Immature natural killer cell (primary cell): ENCODE results near the gene TULP1. TPM values are rescaled to one million over a fixed set of nuclear protein-coding genes. Genes with fewer than 3 reads are reported as not detected.
"Not testable (repeated sequence)": the region's sequence is repeated elsewhere in the genome, so short reads cannot be mapped to it uniquely, and the experiment has no call there.

Source experiments
- DNase-seq, 3 donors: peaks; one replicate each; pipeline ENCODE4 v3.0.0; 2022; ENCODE audit warnings: mixed read lengths in 1 of 3
- H3K27ac Mint-ChIP-seq, 6 donors: one replicate each; pipeline ENCODE4 v1.8.0; 2020; ENCODE audit warnings: mixed read lengths in 6 of 6, mild to moderate bottlenecking in 5 of 6, inconsistent platforms in 4 of 6, moderate library complexity in 3 of 6
- H3K27me3 Mint-ChIP-seq, 3 donors: one replicate each; pipeline ENCODE4 v1.8.0; 2020 to 2021; ENCODE audit warnings: low read depth in 3 of 3, mild to moderate bottlenecking in 3 of 3, mixed read lengths in 3 of 3, moderate library complexity in 3 of 3, inconsistent platforms in 1 of 3
- H3K36me3 Mint-ChIP-seq, 3 donors: one replicate each; pipeline ENCODE4 v1.8.0; 2020; ENCODE audit warnings: mixed read lengths in 3 of 3, inconsistent platforms in 2 of 3, mild to moderate bottlenecking in 2 of 3
- H3K4me1 Mint-ChIP-seq, 2 donors: one replicate each; pipeline ENCODE4 v1.8.0; 2020; ENCODE audit warnings: inconsistent platforms in 2 of 2, mild to moderate bottlenecking in 2 of 2, mixed read lengths in 2 of 2, moderate library complexity in 1 of 2
- H3K4me3 Mint-ChIP-seq, 5 donors: one replicate each; pipeline ENCODE4 v1.8.0; 2020; ENCODE audit warnings: mild to moderate bottlenecking in 5 of 5, mixed read lengths in 5 of 5, inconsistent platforms in 3 of 5, moderate library complexity in 3 of 5
- H3K9me3 Mint-ChIP-seq, 6 donors: one replicate each; pipeline ENCODE4 v1.8.0; 2020; ENCODE audit warnings: mild to moderate bottlenecking in 6 of 6, mixed read lengths in 6 of 6, inconsistent platforms in 4 of 6, moderate library complexity in 3 of 6
- polyA plus RNA-seq, 3 donors: library from polyadenylated mRNA; unstranded; fragments of 300-500 nt; fragmentation: Illumina TruSeq; gene quantifications; one replicate each; pipeline ENCODE4 v1.2.3, GENCODE V29; 2021

Gene TULP1
- polyA plus RNA-seq, 3 donors from 2014 or later, result not detected

DNA sequence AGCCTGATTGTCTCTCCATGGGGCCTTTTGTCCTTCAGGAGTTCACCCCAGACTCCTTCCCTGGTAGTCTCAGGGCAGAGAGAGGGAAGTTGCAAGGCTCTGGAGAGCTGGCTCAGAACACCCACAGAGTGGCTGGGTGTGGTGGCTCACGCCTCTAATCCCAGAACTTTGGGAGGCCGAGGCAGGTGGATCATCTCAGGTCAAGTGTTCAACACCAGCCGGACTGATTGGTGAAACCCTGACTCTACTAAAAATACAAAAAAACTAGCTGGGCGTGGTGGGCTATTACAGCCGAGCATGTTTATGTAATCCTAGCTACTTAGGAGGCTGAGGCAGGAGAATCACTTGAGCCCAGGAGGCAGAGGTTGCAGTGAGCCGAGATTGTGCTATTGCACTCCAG is 23.2 kb upstream of the TULP1 start:
- not testable (repeated sequence) for H3K9me3 Mint-ChIP-seq, H3K4me3 Mint-ChIP-seq, H3K4me1 Mint-ChIP-seq, H3K36me3 Mint-ChIP-seq, H3K27ac Mint-ChIP-seq, DNase-seq
- H3K27me3 Mint-ChIP-seq, result peaks cover 2 to 11% (median 5%) of the 10 kb centered on the region in 3 donors

DNA sequence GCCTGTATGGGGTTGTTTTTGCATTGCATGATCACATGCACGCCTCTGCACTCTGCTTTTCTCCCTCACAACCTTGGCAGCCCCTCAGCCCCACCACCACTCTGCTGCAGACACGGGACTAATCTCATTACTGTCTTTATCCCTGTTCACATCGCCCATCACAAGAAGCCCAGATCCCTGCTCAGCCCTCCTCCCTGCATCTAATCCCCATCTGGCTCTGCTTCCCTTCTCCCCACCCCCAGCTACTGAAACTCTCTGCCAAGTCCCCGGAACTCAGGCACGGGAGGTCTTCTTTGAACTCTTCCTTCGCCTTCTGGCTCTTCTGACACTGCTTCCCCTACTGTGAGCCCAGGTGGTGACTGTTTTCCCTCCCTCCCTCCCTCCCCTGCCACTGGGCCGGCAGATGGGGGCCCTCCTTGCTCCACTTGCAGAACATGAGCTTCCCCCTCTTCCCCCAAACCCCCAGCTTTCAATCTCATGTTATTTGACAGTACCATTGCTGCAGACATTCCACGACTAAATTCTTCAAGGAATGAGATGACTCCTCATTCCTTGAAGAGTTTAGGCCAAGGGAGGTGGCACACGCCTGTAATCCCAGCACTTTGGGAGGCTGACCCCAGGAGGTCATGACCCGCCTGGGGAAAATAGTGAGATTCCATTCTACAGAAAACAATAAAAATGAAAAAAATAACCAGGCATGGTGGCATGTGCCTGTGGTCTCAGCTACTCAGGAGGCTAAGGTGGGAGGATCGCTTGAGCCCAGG is 21.9 kb upstream of the TULP1 start:
- Mint-ChIP-seq H3K36me3 (no peaks in the 10 kb centered on the region), H3K27me3 (peaks cover 2 to 11% (median 5%) of the 10 kb centered on the region in 3 donors), H3K27ac (no peak overlapping the region), H3K4me3 (no peak overlapping the region), H3K4me1 (no peaks in the 10 kb centered on the region), H3K9me3 (no peaks in the 10 kb centered on the region)
- DNase-seq, result no peak

DNA sequence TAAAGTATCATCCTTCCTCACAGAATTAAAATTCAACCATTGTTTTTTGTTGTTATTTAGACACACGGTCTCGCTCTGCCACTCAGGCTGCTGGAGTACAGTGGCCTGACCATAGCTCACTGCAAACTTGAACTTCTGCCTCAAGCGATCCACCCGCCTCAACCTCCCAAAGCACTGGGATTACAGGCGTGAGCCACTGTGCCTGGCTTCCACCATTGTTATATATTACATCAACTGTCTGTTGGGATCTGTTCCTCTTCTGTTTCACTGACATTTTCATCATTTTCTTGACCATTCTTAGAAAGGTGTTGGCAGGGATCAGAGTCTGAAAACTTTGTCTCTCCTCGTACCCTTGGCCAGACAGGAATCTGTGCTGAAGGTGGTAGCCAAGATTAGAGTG is 21.3 kb upstream of the TULP1 start:
- DNase-seq, result no peak
- Mint-ChIP-seq H3K36me3 (no peaks in the 10 kb centered on the region), H3K4me3 (no peak overlapping the region), H3K9me3 (no peaks in the 10 kb centered on the region), H3K27ac (no peak overlapping the region), H3K4me1 (peaks cover 0 to 4% of the 10 kb centered on the region in 2 donors), H3K27me3 (peaks cover 2 to 11% (median 5%) of the 10 kb centered on the region in 3 donors)

DNA sequence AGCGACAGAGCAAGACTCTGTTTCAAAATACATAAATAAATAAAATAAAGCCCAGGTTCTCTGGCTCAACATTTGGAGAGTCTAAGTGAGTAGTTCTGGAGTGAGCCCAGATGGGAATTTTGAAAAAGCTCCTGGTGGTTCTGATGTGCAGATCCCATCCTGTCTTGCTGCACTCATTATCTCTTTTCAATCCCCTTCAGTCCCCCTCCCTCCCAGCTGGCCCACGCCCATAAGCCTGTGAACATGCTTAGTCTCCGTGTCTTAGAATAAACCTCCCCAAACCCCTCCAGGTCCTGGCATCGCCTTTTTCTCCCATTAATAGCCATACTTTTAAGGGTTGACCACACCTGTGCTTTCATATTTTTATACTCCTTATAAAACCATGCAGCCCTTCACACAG is 19.4 kb upstream of the TULP1 start:
- DNase-seq, result no peak
- peaks cover 0 to 11% (median 3%) of the 10 kb centered on the region in 3 donors for H3K27me3 Mint-ChIP-seq
- H3K9me3 Mint-ChIP-seq, result no peaks in the 10 kb centered on the region
- H3K27ac Mint-ChIP-seq, result no peak overlapping the region
- H3K4me1 Mint-ChIP-seq, result peaks cover 7 to 9% of the 10 kb centered on the region in 2 donors
- H3K4me3 Mint-ChIP-seq, result no peak overlapping the region
- H3K36me3 Mint-ChIP-seq, result no peaks in the 10 kb centered on the region

DNA sequence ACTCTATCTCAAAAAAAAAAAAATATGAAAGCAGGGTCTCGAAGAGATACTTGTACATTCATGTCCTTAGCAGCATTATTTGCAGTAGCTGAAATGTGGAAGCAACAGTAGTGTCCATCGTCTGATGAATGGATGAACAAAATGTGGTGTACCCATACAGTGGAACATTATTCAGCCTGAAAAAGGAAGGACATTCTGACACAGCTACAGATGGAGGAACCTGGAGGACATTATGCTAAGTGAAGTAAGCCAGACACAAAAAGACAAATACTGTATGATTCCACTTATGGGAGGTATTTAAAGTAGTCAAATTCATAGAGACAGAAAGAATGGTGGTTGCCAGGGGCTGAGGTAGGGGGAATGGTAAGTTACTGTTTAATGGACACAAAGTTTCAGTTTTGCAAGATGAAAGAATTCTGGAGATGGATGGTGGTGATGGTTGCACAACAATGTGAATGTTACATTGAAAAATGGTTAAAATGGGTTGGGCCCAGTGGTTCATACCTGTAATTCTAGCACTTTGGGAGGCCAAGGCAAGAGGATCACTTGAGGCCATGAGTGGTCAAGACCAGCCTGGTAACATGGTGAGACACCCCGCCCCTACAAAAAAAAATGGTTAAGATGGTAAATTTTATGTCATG is 11.8 kb upstream of the TULP1 start:
- Mint-ChIP-seq H3K9me3 (no peaks in the 10 kb centered on the region), H3K4me1 (peaks cover 49 to 52% of the 10 kb centered on the region in 2 donors), H3K36me3 (no peaks in the 10 kb centered on the region), H3K27me3 (peaks cover 7 to 16% (median 15%) of the 10 kb centered on the region in 3 donors), H3K27ac (peak overlapping the region in 5 of 6 donors; percentile 77 to 93 (median 90)), H3K4me3 (peak overlapping the region in 3 of 5 donors; percentile 1 to 86 (median 79))
- DNase-seq, result peak in 1 of 3 donors; percentile 8

DNA sequence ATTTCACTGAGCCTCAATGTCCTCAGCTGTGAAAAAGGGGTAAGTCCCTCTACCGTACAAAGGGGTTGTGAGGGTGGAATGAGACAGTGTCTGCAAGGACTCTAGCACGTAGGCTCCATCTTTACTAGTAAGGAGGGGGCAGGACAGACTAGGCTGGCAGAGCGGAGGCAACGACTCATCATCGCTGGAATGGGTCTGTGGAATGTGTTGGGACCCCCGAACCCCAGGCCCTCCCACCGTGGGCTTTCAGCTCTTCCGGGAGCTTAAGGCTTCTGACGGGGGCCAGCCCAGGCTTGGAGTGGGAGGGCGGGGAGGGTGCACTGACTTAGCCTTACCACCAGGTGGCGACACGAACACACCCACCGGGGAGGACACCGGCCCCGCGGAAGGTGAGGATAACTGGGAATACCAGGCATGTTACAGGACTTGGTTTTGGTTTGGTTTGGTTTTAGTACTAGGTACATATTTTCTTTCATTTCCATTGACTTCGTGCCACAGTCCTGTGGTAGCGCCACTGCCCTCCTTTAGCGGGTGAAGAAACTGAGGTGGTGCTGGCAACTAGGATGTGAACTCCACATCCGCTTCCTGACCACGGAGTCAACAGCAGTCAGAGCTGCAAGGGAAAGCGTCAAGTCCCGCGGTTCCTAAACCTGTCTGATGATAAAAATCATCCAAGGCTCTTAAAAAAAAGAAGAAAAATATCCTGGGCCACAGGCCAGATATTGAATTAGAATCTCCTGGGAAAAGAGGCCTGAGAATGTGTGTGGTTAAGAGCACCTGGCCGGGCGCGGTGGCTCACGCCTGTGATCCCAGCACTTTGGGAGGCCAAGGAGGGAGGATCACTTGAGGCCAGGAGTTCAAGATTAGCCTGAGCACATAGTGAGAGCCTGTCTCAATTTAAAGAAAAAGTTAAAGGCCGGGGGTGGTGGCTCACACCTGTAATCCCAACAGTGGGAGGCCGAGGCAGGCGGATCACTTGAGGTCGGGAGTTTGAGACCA is 10.3 kb upstream of the TULP1 start:
- H3K9me3 Mint-ChIP-seq, result no peaks in the 10 kb centered on the region
- H3K4me1 Mint-ChIP-seq, result peaks cover 43 to 48% of the 10 kb centered on the region in 2 donors
- peak overlapping the region; percentile 79 to 93 (median 87) for H3K27ac Mint-ChIP-seq
- peak overlapping the region; percentile 71 to 86 (median 79) for H3K4me3 Mint-ChIP-seq
- no peaks in the 10 kb centered on the region for H3K36me3 Mint-ChIP-seq
- DNase-seq, result peak; percentile 86 to 88 (median 87)
- peaks cover 9 to 16% (median 15%) of the 10 kb centered on the region in 3 donors for H3K27me3 Mint-ChIP-seq

DNA sequence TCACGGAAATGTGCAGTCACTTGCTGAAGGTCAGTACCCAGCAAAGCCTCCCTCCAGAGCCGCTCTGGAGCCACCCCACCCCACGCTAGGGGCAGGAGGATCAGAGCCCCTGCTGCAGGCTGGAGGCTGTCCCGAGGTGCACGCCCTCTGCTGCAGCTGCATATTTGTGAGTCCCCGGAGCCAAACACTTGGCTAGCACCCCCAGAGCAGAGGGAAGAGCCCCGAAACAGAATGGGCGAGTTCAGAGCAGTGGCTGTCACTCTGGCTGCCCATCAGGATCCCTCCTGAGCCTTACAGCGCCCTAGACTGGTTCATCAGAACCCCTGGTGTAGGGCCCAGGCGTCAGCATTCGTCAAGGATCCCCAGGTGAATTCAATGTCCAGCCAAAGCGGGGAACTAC is 9.5 kb upstream of the TULP1 start:
- Mint-ChIP-seq H3K36me3 (no peaks in the 10 kb centered on the region), H3K4me1 (peaks cover 42 to 44% of the 10 kb centered on the region in 2 donors), H3K27ac (peak overlapping the region in 3 of 6 donors; percentile 8 to 75 (median 45)), H3K4me3 (peak overlapping the region; percentile 71 to 86 (median 79)), H3K9me3 (no peaks in the 10 kb centered on the region), H3K27me3 (peaks cover 9 to 16% (median 15%) of the 10 kb centered on the region in 3 donors)
- no peak for DNase-seq

DNA sequence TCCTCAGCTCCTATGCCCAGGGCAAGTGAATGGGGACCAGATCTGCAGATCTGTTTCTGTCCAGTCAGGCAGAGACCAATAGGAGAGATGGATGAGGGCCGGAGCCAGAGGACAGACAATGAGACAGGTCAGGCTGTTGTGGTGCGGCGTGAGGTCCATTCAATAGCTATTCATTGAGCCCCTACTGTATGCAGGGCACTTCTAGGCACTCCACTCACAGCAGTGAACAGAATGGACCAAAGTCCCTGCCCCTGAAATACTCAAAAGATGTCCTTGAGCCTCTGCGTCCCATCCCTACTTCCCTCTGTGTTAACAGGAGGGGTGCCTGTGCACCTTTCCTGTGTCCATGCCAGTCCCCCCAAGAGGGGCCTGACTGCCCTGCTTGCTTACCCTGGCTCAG is 8.5 kb upstream of the TULP1 start:
- Mint-ChIP-seq H3K36me3 (no peaks in the 10 kb centered on the region), H3K4me1 (peaks cover 42 to 44% of the 10 kb centered on the region in 2 donors), H3K27ac (peak overlapping the region in 1 of 6 donors; percentile 40), H3K27me3 (peaks cover 12 to 15% (median 15%) of the 10 kb centered on the region in 3 donors), H3K4me3 (peak overlapping the region in 3 of 5 donors; percentile 10 to 86 (median 21)), H3K9me3 (no peaks in the 10 kb centered on the region)
- DNase-seq, result no peak

DNA sequence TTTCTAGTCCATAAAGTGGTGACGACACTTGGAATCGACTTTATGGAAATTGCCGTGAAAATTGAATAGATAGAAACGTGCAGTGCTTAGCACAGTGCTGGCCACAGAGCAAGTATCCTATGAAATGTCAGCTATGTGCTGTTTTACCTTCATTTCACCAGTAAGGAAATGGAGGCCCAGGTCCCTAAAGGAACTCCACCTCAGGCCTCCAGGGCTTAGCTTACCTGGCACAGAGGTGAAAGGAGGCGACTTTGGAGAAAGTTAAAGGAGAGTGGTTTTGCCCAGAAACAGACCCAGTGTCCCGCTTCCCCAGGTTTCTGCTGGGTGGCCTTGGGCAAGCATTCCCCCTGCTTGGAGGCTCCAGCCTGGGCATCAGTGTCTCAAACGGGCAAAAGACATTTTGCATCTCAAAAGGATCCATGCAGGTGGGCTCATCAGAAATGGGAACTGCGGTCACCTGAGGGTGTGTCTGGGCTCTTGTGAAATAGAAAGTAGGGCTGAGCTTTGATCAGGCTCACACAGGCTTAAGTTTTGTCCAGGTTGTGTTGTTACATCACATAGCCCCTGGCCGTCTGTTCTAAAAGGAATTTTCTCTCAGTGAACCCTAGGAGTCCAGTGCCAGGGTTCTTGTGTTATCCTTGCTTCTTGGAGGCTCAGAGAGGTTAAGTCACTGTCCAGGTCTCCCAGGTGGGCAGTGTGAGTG is 6.8 kb upstream of the TULP1 start:
- DNase-seq, result no peak
- Mint-ChIP-seq H3K36me3 (no peaks in the 10 kb centered on the region), H3K27ac (no peak overlapping the region), H3K4me3 (no peak overlapping the region), H3K9me3 (no peaks in the 10 kb centered on the region), H3K27me3 (peaks cover 10 to 12% (median 11%) of the 10 kb centered on the region in 3 donors), H3K4me1 (peaks cover 37% of the 10 kb centered on the region in 2 donors)

DNA sequence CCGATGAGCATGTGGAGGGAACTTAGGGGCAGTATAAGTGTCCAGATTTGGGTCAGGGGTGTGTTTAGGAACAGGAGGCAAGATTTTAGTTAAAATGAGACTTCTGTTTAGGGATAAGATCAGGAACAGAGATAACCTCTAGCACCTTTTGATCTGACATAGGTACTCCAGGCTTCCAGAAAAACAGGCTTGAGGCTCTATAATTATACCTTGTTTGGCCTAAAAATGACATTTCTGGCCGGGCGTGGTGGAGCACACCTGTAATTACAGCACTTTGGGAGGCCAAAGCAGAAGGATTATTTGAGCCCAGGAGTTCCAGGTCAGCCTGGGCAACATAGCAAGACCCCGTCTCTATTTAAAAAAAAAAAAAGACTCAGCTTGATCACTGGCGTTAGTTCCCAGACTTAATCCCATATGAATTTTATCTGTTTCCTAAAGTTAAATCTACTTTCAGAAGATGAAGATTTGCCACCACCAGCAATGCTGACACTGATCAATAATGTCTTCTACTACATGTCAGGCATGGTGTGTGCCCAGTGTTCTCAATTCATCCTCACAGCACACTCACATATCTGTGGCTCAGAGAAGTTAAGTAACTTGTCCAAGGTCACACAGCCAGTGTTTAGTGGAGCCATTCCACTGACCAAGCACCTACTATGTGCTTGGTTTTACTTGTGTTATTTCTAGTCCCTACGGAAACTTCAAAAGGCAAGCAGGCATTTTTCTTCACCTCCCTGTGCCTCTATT is 6.0 kb upstream of the TULP1 start:
- H3K4me1 Mint-ChIP-seq, result peaks cover 30% of the 10 kb centered on the region in 2 donors
- no peak overlapping the region for H3K27ac Mint-ChIP-seq
- H3K9me3 Mint-ChIP-seq, result no peaks in the 10 kb centered on the region

DNA sequence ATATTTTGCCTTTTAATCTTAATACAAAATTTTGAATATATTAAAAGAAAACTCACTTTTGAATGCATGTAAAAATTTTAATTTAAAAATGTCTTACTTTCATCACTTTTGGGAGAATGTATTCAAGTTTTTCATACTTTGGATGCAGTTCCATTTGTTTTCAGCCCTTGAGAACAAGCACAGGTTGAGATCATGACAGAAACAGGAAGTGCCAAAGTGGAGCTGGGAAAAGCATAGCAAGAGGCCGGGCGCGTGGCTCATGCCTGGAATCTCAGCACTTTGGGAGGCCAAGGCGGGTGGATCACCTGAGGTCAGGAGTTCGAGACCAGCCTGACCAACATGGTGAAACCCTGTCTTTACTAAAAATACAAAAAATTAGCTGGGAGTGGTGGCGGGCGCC is 5.3 kb upstream of the TULP1 start:
- not testable (repeated sequence) for H3K36me3 Mint-ChIP-seq, H3K9me3 Mint-ChIP-seq, H3K27ac Mint-ChIP-seq, DNase-seq, H3K4me3 Mint-ChIP-seq, H3K27me3 Mint-ChIP-seq
- peaks cover 22% of the 10 kb centered on the region in 2 donors for H3K4me1 Mint-ChIP-seq

More for the DNA sequence above, 6.0 kb upstream of the TULP1 start:
- no peak for DNase-seq
- H3K27me3 Mint-ChIP-seq, result peaks cover 10 to 12% (median 11%) of the 10 kb centered on the region in 3 donors
- H3K4me3 Mint-ChIP-seq, result no peak overlapping the region
- no peaks in the 10 kb centered on the region for H3K36me3 Mint-ChIP-seq

DNA sequence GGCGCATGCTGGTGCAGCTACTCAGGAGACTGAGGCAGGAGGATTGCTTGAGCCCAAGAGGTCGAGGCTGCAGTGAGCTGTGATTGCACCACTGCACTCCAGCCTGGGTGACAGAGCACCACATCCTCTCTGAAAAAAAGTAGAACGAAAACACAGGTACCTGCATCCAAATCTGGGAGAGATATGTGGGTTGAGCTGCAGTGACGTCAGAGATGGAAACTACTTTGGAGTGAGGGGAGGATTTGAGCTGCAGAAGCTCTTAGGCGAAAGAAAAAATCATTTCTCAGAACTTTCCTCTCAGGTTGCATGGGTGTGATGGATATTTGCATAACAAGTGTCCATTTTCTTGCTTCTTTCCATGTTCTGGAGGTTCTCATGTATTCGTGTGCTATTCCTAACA is 4.0 kb upstream of the TULP1 start:
- Mint-ChIP-seq H3K9me3 (no peaks in the 10 kb centered on the region), H3K36me3 (no peaks in the 10 kb centered on the region), H3K27me3 (peaks cover 5 to 7% (median 7%) of the 10 kb centered on the region in 3 donors), H3K27ac (no peak overlapping the region), H3K4me1 (peaks cover 9% of the 10 kb centered on the region in 2 donors), H3K4me3 (no peak overlapping the region)
- no peak for DNase-seq
